Astrocyte (in vitro differentiated cells and primary cell): ENCODE results near the gene KIZ. TPM values are rescaled to one million over a fixed set of nuclear protein-coding genes. Genes with fewer than 3 reads are reported as not detected.
A peak's percentile ranks its signal among the peaks of the same experiment; 100 is the strongest.

Experiments
- DNase-seq: peaks from one replicate; pipeline ENCODE4 v3.0.0-alpha.2; 2010; ENCODE audit warnings: low read depth
- FAIRE-seq: peaks from 2 replicates; lab custom pipeline; 2011; peaks lifted over from hg19 to GRCh38; lab: Jason Lieb, UNC
- H2AFZ ChIP-seq: 2 replicates; pipeline ENCODE4 v1.6.0; 2012; ENCODE audit warnings: low read depth, low read length, inconsistent platforms
- H3K27ac ChIP-seq: 2 replicates; pipeline ENCODE4 v1.5.1; 2011; ENCODE audit warnings: low read depth, low read length, inconsistent platforms
- H3K27me3 ChIP-seq: 2 replicates; pipeline ENCODE4 v1.6.0; 2011; ENCODE audit warnings: low read length, inconsistent platforms; ENCODE audit not compliant: insufficient read depth
- H3K36me3 ChIP-seq: 2 replicates; pipeline ENCODE4 v1.5.1; 2011; ENCODE audit warnings: low read length, inconsistent platforms; ENCODE audit not compliant: insufficient read depth
- H3K4me1 ChIP-seq: 2 replicates; pipeline ENCODE4 v1.5.1; 2011; ENCODE audit warnings: low read length, inconsistent platforms; ENCODE audit not compliant: insufficient read depth
- H3K4me2 ChIP-seq: 2 replicates; pipeline ENCODE4 v1.6.0; 2012; ENCODE audit warnings: low read length, inconsistent platforms
- H3K4me3 ChIP-seq: 2 replicates; pipeline ENCODE4 v1.5.1; 2011; ENCODE audit warnings: low read depth, mild to moderate bottlenecking, low read length, inconsistent platforms; ENCODE audit not compliant: insufficient read depth
- H3K79me2 ChIP-seq: 2 replicates; pipeline ENCODE4 v1.6.0; 2012; ENCODE audit warnings: mild to moderate bottlenecking, low read length, inconsistent platforms; ENCODE audit not compliant: insufficient read depth
- H3K9ac ChIP-seq: 2 replicates; pipeline ENCODE4 v1.6.0; 2012; ENCODE audit warnings: mild to moderate bottlenecking, low read length, inconsistent platforms
- H3K9me3 ChIP-seq: 2 replicates; pipeline ENCODE4 v1.5.1; 2012; ENCODE audit warnings: low read depth, mild to moderate bottlenecking, low read length, inconsistent platforms; ENCODE audit not compliant: insufficient read depth
- H4K20me1 ChIP-seq: 2 replicates; pipeline ENCODE4 v1.6.0; 2012; ENCODE audit warnings: low read length, inconsistent platforms; ENCODE audit not compliant: insufficient read depth
- H3K27ac Mint-ChIP-seq: one replicate; pipeline ENCODE4 v1.8.0; 2021; ENCODE audit warnings: mild to moderate bottlenecking, mixed read lengths; ENCODE audit not compliant: unreplicated experiment
- H3K27me3 Mint-ChIP-seq: one replicate; pipeline ENCODE4 v1.8.0; 2021; ENCODE audit warnings: low read depth, mixed read lengths; ENCODE audit not compliant: unreplicated experiment
- H3K36me3 Mint-ChIP-seq: one replicate; pipeline ENCODE4 v1.8.0; 2021; ENCODE audit warnings: low read depth, mixed read lengths; ENCODE audit not compliant: unreplicated experiment
- H3K4me1 Mint-ChIP-seq: one replicate; pipeline ENCODE4 v1.8.0; 2021; ENCODE audit warnings: low read depth, mixed read lengths; ENCODE audit not compliant: unreplicated experiment
- H3K4me3 Mint-ChIP-seq: one replicate; pipeline ENCODE4 v1.8.0; 2021; ENCODE audit warnings: mild to moderate bottlenecking, moderate library complexity, mixed read lengths; ENCODE audit not compliant: unreplicated experiment
- H3K9me3 Mint-ChIP-seq: one replicate; pipeline ENCODE4 v1.8.0; 2021; ENCODE audit warnings: mild to moderate bottlenecking, mixed read lengths; ENCODE audit not compliant: unreplicated experiment
- CTCF ChIP-seq: IDR thresholded peaks from 2 replicates; pipeline ENCODE4 v1.5.1; 2011; ENCODE audit warnings: low read depth, mild to moderate bottlenecking, inconsistent platforms, low read length, moderate library complexity; ENCODE audit not compliant: insufficient read depth
- EZH2 ChIP-seq: IDR thresholded peaks from 2 replicates; pipeline ENCODE4 v1.6.1; 2012; ENCODE audit warnings: mild to moderate bottlenecking, low read length, inconsistent platforms; ENCODE audit not compliant: insufficient read depth
- total RNA-seq: library from RNA; stranded (reverse); gene quantifications from 2 replicates; pipeline ENCODE4 v1.2.1, GENCODE V29; 2021

KIZ gene
- total RNA-seq, 1 donor from 2014 or later: 9.7 TPM

- Histone ChIP-seq H3K9ac (no peak overlapping the region), H3K79me2 (no peaks in the 10 kb centered on the region), H2AFZ (no peak overlapping the region), H3K27me3 (peaks cover 82% of the 10 kb centered on the region), H3K4me1 (peaks cover 1% of the 10 kb centered on the region), H3K9me3 (peaks cover 3% of the 10 kb centered on the region), H3K27ac (no peak overlapping the region), H3K4me2 (peak overlapping the region; percentile 5), H3K4me3 (no peak overlapping the region), H4K20me1 (no peaks in the 10 kb centered on the region), H3K36me3 (no peaks in the 10 kb centered on the region)
- DNase-seq (no peak), FAIRE-seq (no peak)
- H3K9me3 Mint-ChIP-seq: peaks cover 6% of the 10 kb centered on the region
- TF ChIP-seq CTCF (no peak), EZH2 (peak; percentile 62)
- peaks cover 71% of the 10 kb centered on the region for H3K27me3 Mint-ChIP-seq
- no peaks in the 10 kb centered on the region for H3K4me1 Mint-ChIP-seq
- H3K36me3 Mint-ChIP-seq: no peaks in the 10 kb centered on the region
- H3K4me3 Mint-ChIP-seq: no peak overlapping the region
- no peak overlapping the region for H3K27ac Mint-ChIP-seq
These were observed 20.3 kb upstream of the KIZ start for GRCh38 chr20:21105429-21106170.

- H4K20me1 ChIP-seq: no peaks in the 10 kb centered on the region
- peaks cover 6% of the 10 kb centered on the region for H3K9me3 Mint-ChIP-seq
- peaks cover 67% of the 10 kb centered on the region for H3K27me3 Mint-ChIP-seq
- no peaks in the 10 kb centered on the region for H3K4me1 Mint-ChIP-seq
- peaks cover 3% of the 10 kb centered on the region for H3K9me3 ChIP-seq
- H3K27ac Mint-ChIP-seq: no peak within 1 kb of the TSS
- no peaks in the 10 kb centered on the region for H3K4me1 ChIP-seq
- H3K79me2 ChIP-seq: no peaks in the 10 kb centered on the region
- DNase-seq (no peak), FAIRE-seq (no peak)
- peaks cover 78% of the 10 kb centered on the region for H3K27me3 ChIP-seq
- no peak within 1 kb of the TSS for H3K27ac ChIP-seq
- H3K9ac ChIP-seq: no peak within 1 kb of the TSS
- TF ChIP-seq CTCF: no peak
- peak; percentile 13 for TF ChIP-seq EZH2
- H3K4me2 ChIP-seq: peak within 1 kb of the TSS; percentile 5
- H3K36me3 ChIP-seq: no peaks in the 10 kb centered on the region
- no peaks in the 10 kb centered on the region for H3K36me3 Mint-ChIP-seq
- no peak within 1 kb of the TSS for H3K4me3 Mint-ChIP-seq
- H3K4me3 ChIP-seq: no peak within 1 kb of the TSS
- H2AFZ ChIP-seq: no peak within 1 kb of the TSS
These were observed 19.5 kb upstream of the KIZ start, which contains the start of gene LINC00237 for GRCh38 chr20:21106171-21107017. Gene LINC00237, minus strand, starts transcription at chr20:21106358.
